Mesenchymal stem cell (in vitro differentiated cells and primary cell): ENCODE results near the gene TMEM107.
A peak's percentile ranks its signal among the peaks of the same experiment; 100 is the strongest.

ENCODE experiments used
- DNase-seq: peaks from one replicate; pipeline ENCODE4 v3.0.0-alpha.2; 2013
- H2AFZ ChIP-seq: one replicate; pipeline ENCODE4 v1.6.1; 2013; ENCODE audit warnings: low read depth, mild to moderate bottlenecking, control low read depth, inconsistent platforms, low read length, moderate library complexity
- H2AK5ac ChIP-seq: 2 replicates; pipeline ENCODE4 v1.6.1; 2013; ENCODE audit warnings: low read length, moderate library complexity, mild to moderate bottlenecking, inconsistent platforms; ENCODE audit not compliant: severe bottlenecking
- H2BK120ac ChIP-seq: one replicate; pipeline ENCODE4 v1.6.1; 2013; ENCODE audit warnings: low read depth, mild to moderate bottlenecking, inconsistent platforms, low read length, moderate library complexity
- H2BK12ac ChIP-seq, 2 experiments: one replicate each; pipeline ENCODE4 v1.6.1; 2013; ENCODE audit warnings: inconsistent platforms in 2 of 2, low read length in 2 of 2, mild to moderate bottlenecking in 2 of 2, moderate library complexity in 2 of 2, control low read depth in 1 of 2
- H2BK15ac ChIP-seq: one replicate; pipeline ENCODE4 v1.6.1; 2013; ENCODE audit warnings: mild to moderate bottlenecking, low read depth, inconsistent platforms; ENCODE audit not compliant: poor library complexity, severe bottlenecking
- H2BK5ac ChIP-seq: 2 replicates; pipeline ENCODE4 v1.6.1; 2013; ENCODE audit warnings: low read depth, mild to moderate bottlenecking, low read length, control low read depth, inconsistent platforms; ENCODE audit not compliant: poor library complexity, severe bottlenecking
- H3K14ac ChIP-seq, 2 experiments: one replicate each; pipeline ENCODE4 v1.6.1; 2013; ENCODE audit warnings: inconsistent platforms in 2 of 2, low read length in 2 of 2, control low read depth in 1 of 2, mild to moderate bottlenecking in 1 of 2, moderate library complexity in 1 of 2
- H3K18ac ChIP-seq, 2 experiments: one replicate each; pipeline ENCODE4 v1.6.1; 2013; ENCODE audit warnings: inconsistent platforms in 2 of 2, low read length in 2 of 2, control low read depth in 1 of 2, low read depth in 1 of 2, mild to moderate bottlenecking in 1 of 2
- H3K23ac ChIP-seq, 2 experiments: one replicate each; pipeline ENCODE4 v1.6.1; 2013; ENCODE audit warnings: inconsistent platforms in 2 of 2, low read length in 2 of 2, mild to moderate bottlenecking in 2 of 2, moderate library complexity in 2 of 2, control low read depth in 1 of 2
- H3K27ac ChIP-seq: 2 replicates; pipeline ENCODE4 v1.5.1; 2013; ENCODE audit warnings: mild to moderate bottlenecking, moderate library complexity, low read length, control low read depth, inconsistent platforms; ENCODE audit not compliant: poor library complexity, severe bottlenecking
- H3K27me3 ChIP-seq, 2 experiments: 2 replicates each; pipeline versions ENCODE4 v1.6.1 to v1.7.0; 2013; ENCODE audit warnings: low read length in 2 of 2, mild to moderate bottlenecking in 2 of 2, moderate library complexity in 2 of 2, control low read depth in 1 of 2, inconsistent platforms in 1 of 2; ENCODE audit not compliant: control insufficient read depth in 1 of 2, insufficient read depth in 1 of 2
- H3K36me3 ChIP-seq, 2 experiments: 2 replicates each; pipeline versions ENCODE4 v1.6.1 to v1.7.0; 2013; ENCODE audit warnings: low read length in 2 of 2, control low read depth in 1 of 2, inconsistent platforms in 1 of 2, low read depth in 1 of 2, mild to moderate bottlenecking in 1 of 2; ENCODE audit not compliant: insufficient read depth in 2 of 2, control insufficient read depth in 1 of 2
- H3K4ac ChIP-seq, 2 experiments: one replicate each; pipeline ENCODE4 v1.6.1; 2013; ENCODE audit warnings: inconsistent platforms in 2 of 2, low read length in 2 of 2, mild to moderate bottlenecking in 2 of 2, moderate library complexity in 2 of 2, control low read depth in 1 of 2, low read depth in 1 of 2
- H3K4me1 ChIP-seq: 2 replicates; pipeline ENCODE4 v1.6.1; 2013; ENCODE audit warnings: low read depth, low read length, control low read depth; ENCODE audit not compliant: control insufficient read depth, insufficient read depth
- H3K4me2 ChIP-seq: 2 replicates; pipeline ENCODE4 v1.6.1; 2013; ENCODE audit warnings: low read length, mild to moderate bottlenecking, inconsistent platforms; ENCODE audit not compliant: poor library complexity, severe bottlenecking
- H3K4me3 ChIP-seq, 2 experiments: 2 replicates each; pipeline versions ENCODE4 v1.5.1 to v1.7.0; 2013; ENCODE audit warnings: low read length in 2 of 2, mild to moderate bottlenecking in 2 of 2, control low read depth in 1 of 2, low read depth in 1 of 2; ENCODE audit not compliant: insufficient read depth in 1 of 2
- H3K79me1 ChIP-seq: replicated peaks from 2 replicates; pipeline ENCODE4 v1.6.1; 2013; ENCODE audit warnings: mild to moderate bottlenecking, control low read depth, low read length, inconsistent platforms; ENCODE audit not compliant: poor library complexity, severe bottlenecking
- H3K9ac ChIP-seq: 2 replicates; pipeline ENCODE4 v1.7.0; 2013; ENCODE audit warnings: mild to moderate bottlenecking, low read length, moderate library complexity
- H3K9me3 ChIP-seq: 2 replicates; pipeline ENCODE4 v1.7.0; 2013; ENCODE audit warnings: mild to moderate bottlenecking, low read length; ENCODE audit not compliant: control insufficient read depth
- H4K8ac ChIP-seq: one replicate; pipeline ENCODE4 v1.6.1; 2013; ENCODE audit warnings: inconsistent platforms, mild to moderate bottlenecking, low read length, moderate library complexity
- H4K91ac ChIP-seq: one replicate; pipeline ENCODE4 v1.6.1; 2013; ENCODE audit warnings: mild to moderate bottlenecking, low read length, inconsistent platforms
- WGBS: methylation state at CpG from one replicate; pipeline ENCODE4 v1.1.7; 2013; ENCODE audit warnings: mixed read lengths; 5-methylcytosine and 5-hydroxymethylcytosine counted together

Gene TMEM107

GRCh38 chr17:8141045-8141444 is 35.1 kb downstream of the TMEM107 start:
- H3K14ac ChIP-seq, result no peak overlapping the region
- H3K9me3 ChIP-seq, result no peaks in the 10 kb centered on the region
- no peak overlapping the region for H3K18ac ChIP-seq
- H2BK12ac ChIP-seq, result no peak overlapping the region
- H4K91ac ChIP-seq, result no peak overlapping the region
- no peak overlapping the region for H3K9ac ChIP-seq
- no peak overlapping the region for H3K4ac ChIP-seq
- no peak overlapping the region for H3K4me2 ChIP-seq
- H2BK5ac ChIP-seq, result no peak overlapping the region
- no peak overlapping the region for H3K4me3 ChIP-seq
- no peak overlapping the region for H2AFZ ChIP-seq
- no peak for DNase-seq
- peaks cover 5% of the 10 kb centered on the region for H3K79me1 ChIP-seq
- H3K23ac ChIP-seq, result no peak overlapping the region
- 96% methylated on average over 7 of the region's 7 CpGs for WGBS
- H3K27me3 ChIP-seq, result no peaks in the 10 kb centered on the region
- H2BK15ac ChIP-seq, result no peak overlapping the region
- H2BK120ac ChIP-seq, result no peak overlapping the region
- H4K8ac ChIP-seq, result no peak overlapping the region
- no peak overlapping the region for H3K27ac ChIP-seq
- H2AK5ac ChIP-seq, result no peak overlapping the region
- H3K4me1 ChIP-seq, result peaks cover 5% of the 10 kb centered on the region
- H3K36me3 ChIP-seq, result peaks cover 52 to 62% of the 10 kb centered on the region in 2 experiments

- H2BK120ac ChIP-seq, result no peak overlapping the region
- WGBS, result 95% methylated on average over 13 of the region's 18 CpGs
These were observed 35.8 kb downstream of the TMEM107 start for GRCh38 chr17:8140065-8141029.

DNA sequence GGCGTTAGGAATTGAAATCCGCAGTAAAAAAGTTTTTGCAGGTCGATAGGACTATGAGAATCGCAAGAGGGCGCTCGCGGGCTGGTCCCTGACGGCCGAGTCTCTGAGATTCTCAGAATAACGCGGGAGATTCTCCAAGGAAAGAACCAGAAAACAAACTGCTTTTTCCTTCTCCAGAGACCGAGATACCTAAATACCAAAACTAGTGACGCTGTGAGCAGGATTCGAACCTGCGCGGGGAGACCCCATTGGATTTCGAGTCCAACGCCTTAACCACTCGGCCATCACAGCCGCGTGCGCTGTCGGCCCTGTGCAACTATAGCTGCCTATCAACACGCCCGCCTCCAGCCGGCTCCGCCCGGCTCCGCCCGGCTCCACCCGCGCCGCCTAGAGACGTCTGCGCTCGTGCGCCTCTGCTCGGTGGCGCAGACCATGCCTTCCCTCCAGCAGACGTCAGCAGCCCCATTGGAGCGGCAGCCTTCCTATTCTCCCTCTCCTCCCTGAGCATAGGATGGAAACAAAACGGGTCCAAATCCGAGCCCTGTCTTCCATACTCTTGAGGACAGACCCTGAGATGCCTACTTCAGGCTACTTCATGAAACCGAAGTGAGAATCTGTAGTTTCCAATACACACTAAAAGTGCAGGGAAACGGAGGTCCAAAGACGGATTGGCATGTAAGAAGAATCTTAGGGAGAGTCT is 37.4 kb downstream of the TMEM107 start:
- Histone ChIP-seq H2BK120ac (no peak overlapping the region), H3K23ac (no peak overlapping the region), H3K9ac (peak overlapping the region; percentile 93), H3K14ac (no peak overlapping the region), H2BK15ac (no peak overlapping the region), H2BK12ac (no peak overlapping the region), H2AK5ac (no peak overlapping the region), H3K79me1 (peaks cover 2% of the 10 kb centered on the region), H2AFZ (no peak overlapping the region), H3K36me3 (peaks cover 34 to 42% of the 10 kb centered on the region in 2 experiments), H3K4ac (no peak overlapping the region), H3K4me1 (peaks cover 5% of the 10 kb centered on the region), H3K18ac (no peak overlapping the region), H3K9me3 (no peaks in the 10 kb centered on the region), H3K27ac (peak overlapping the region; percentile 82), H3K4me2 (peak overlapping the region; percentile 70), H3K4me3 (peak overlapping the region; percentile 52 to 81), H4K8ac (no peak overlapping the region), H2BK5ac (no peak overlapping the region), H3K27me3 (no peaks in the 10 kb centered on the region), H4K91ac (no peak overlapping the region)
- peak; percentile 98 for DNase-seq
- under 1% methylated on average over 46 of the region's 46 CpGs for WGBS

More at GRCh38 chr17:8140065-8141029, 35.8 kb downstream of the TMEM107 start:
- H3K4me1 ChIP-seq, result peaks cover 5% of the 10 kb centered on the region
- no peak overlapping the region for H3K14ac ChIP-seq
- no peak overlapping the region for H2BK12ac ChIP-seq
- H3K9ac ChIP-seq, result no peak overlapping the region
- H4K91ac ChIP-seq, result no peak overlapping the region
- DNase-seq, result no peak
- peaks cover 45 to 55% of the 10 kb centered on the region in 2 experiments for H3K36me3 ChIP-seq
- H3K27ac ChIP-seq, result no peak overlapping the region
- H2BK5ac ChIP-seq, result no peak overlapping the region
- no peak overlapping the region for H3K4ac ChIP-seq
- H3K23ac ChIP-seq, result no peak overlapping the region
- H3K79me1 ChIP-seq, result peaks cover 2% of the 10 kb centered on the region
- H3K4me2 ChIP-seq, result no peak overlapping the region
- H3K9me3 ChIP-seq, result no peaks in the 10 kb centered on the region
- H3K4me3 ChIP-seq, result no peak overlapping the region
- no peak overlapping the region for H3K18ac ChIP-seq
- H2BK15ac ChIP-seq, result no peak overlapping the region
- no peak overlapping the region for H2AK5ac ChIP-seq
- no peaks in the 10 kb centered on the region for H3K27me3 ChIP-seq
- no peak overlapping the region for H4K8ac ChIP-seq
- H2AFZ ChIP-seq, result no peak overlapping the region

DNA sequence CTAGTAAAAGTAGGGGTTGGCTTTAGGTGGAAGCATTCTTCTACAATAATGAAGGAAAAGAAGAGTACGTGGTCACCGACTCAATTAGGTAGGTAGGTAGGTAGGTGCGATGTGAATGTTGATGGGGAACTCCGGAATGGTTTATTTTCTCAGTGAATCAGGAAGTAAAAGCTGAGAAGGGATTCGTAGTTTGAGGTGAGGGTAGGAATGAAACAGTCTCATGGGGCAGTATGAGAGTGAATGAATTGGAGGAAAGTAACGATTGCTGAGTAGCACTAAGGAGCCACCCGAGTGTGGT is 37.9 kb downstream of the TMEM107 start:
- Histone ChIP-seq H4K91ac (no peak overlapping the region), H2BK15ac (no peak overlapping the region), H3K4me3 (peak overlapping the region in 1 of 2 experiments; percentile 65), H3K23ac (no peak overlapping the region), H3K9ac (peak overlapping the region; percentile 66), H2BK12ac (no peak overlapping the region), H3K79me1 (peaks cover 2% of the 10 kb centered on the region), H3K18ac (no peak overlapping the region), H3K4me1 (peaks cover 5% of the 10 kb centered on the region), H3K36me3 (peaks cover 31 to 37% of the 10 kb centered on the region in 2 experiments), H2AK5ac (no peak overlapping the region), H3K4ac (no peak overlapping the region), H4K8ac (peak overlapping the region; percentile 30), H3K4me2 (peak overlapping the region; percentile 68), H2AFZ (no peak overlapping the region), H3K9me3 (no peaks in the 10 kb centered on the region), H2BK5ac (no peak overlapping the region), H3K27me3 (no peaks in the 10 kb centered on the region), H2BK120ac (no peak overlapping the region), H3K27ac (peak overlapping the region; percentile 28), H3K14ac (no peak overlapping the region)
- 7% methylated on average over 7 of the region's 7 CpGs for WGBS
- no peak for DNase-seq
